HepG2 (cell line): ENCODE results near the gene UPK1B.
"Not testable (repeated sequence)": the region's sequence is repeated elsewhere in the genome, so short reads cannot be mapped to it uniquely, and the experiment has no call there.

ENCODE experiments used
- ASH2L ChIP-seq: fragments of 300-600, 200-600 bp; sonication (generic); IDR thresholded peaks from 2 replicates; pipeline ENCODE4 v1.7.0; 2017; ENCODE audit warnings: low read depth, mild to moderate bottlenecking, moderate library complexity, mixed read lengths, low read length; ENCODE audit not compliant: insufficient read length
- JARID2 ChIP-seq: sonication (generic); formaldehyde crosslinking; IDR thresholded peaks from 2 replicates; pipeline ENCODE4 v1.8.1; 2023; ENCODE audit warnings: missing genetic modification reagents, inconsistent platforms; ENCODE audit not compliant: insufficient replicate concordance
- TF ChIP-seq, protein P1 (sequence below): sonication (generic); formaldehyde crosslinking; IDR thresholded peaks from 2 replicates; pipeline ENCODE4 v1.5.0; 2020; ENCODE audit warnings: mild to moderate bottlenecking, missing genetic modification reagents, moderate library complexity

DNA sequence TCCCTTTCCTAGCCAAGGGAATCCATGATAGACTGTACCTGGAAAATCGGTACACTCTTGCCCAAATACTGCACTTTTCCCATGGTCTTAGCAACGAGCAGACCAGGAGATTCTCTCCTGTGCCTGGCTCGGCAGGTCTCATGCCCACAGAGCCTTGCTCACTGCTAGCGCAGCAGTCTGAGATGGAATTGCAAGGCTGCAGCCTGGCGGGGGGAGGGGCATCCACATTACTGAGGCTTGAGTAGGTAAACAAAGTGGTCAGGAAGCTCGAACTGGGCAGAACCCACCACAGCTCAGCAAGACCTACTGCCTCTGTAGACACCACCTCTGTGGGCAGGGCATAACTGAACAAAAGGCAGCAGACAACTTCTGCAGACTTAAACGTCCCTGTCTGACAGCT lies 43.1 kb upstream of the UPK1B start:
- TF ChIP-seq, protein P1, sequence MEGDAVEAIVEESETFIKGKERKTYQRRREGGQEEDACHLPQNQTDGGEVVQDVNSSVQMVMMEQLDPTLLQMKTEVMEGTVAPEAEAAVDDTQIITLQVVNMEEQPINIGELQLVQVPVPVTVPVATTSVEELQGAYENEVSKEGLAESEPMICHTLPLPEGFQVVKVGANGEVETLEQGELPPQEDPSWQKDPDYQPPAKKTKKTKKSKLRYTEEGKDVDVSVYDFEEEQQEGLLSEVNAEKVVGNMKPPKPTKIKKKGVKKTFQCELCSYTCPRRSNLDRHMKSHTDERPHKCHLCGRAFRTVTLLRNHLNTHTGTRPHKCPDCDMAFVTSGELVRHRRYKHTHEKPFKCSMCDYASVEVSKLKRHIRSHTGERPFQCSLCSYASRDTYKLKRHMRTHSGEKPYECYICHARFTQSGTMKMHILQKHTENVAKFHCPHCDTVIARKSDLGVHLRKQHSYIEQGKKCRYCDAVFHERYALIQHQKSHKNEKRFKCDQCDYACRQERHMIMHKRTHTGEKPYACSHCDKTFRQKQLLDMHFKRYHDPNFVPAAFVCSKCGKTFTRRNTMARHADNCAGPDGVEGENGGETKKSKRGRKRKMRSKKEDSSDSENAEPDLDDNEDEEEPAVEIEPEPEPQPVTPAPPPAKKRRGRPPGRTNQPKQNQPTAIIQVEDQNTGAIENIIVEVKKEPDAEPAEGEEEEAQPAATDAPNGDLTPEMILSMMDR (CRISPR knock-in tag), result not testable (repeated sequence)
- TF ChIP-seq JARID2, ASH2L: not testable (repeated sequence)
